Panc1 (cell line): ENCODE results near the gene LRRC49.

Experiments used
- TF ChIP-seq, protein P1 (sequence below), 2 experiments: IDR thresholded peaks; 2 replicates each; pipeline ENCODE4 v1.6.1; 2011 to 2012; ENCODE audit warnings: low read depth in 2 of 2, control low read depth in 1 of 2, low read length in 1 of 2, mild to moderate bottlenecking in 1 of 2, moderate library complexity in 1 of 2; ENCODE audit not compliant: insufficient read depth in 1 of 2
- TF ChIP-seq, protein P2 (sequence below): fragments of 450-650 bp; IDR thresholded peaks from 2 replicates; pipeline ENCODE4 v1.5.1; 2017; ENCODE audit warnings: mild to moderate bottlenecking

DNA sequence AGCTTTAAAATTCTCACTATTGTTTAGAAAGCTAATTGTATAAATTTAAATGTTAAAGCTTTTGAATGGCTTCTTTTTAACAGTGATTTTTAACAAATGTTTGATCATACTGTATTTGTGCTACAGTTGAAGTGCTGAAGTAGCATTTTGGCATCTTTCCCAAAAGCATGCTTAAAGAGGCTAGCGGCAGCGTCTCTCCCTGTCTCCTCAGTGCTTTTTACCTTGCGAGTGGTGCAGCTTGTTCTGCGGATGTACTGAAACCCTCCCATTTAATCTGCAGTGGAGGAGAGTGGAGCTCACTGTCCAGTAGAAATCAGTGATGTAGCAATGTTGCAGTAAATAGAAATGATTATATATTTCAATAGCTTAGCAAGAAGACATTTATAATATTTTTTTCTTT, 43.7 kb downstream of the LRRC49 start:
- TF ChIP-seq, protein P1, sequence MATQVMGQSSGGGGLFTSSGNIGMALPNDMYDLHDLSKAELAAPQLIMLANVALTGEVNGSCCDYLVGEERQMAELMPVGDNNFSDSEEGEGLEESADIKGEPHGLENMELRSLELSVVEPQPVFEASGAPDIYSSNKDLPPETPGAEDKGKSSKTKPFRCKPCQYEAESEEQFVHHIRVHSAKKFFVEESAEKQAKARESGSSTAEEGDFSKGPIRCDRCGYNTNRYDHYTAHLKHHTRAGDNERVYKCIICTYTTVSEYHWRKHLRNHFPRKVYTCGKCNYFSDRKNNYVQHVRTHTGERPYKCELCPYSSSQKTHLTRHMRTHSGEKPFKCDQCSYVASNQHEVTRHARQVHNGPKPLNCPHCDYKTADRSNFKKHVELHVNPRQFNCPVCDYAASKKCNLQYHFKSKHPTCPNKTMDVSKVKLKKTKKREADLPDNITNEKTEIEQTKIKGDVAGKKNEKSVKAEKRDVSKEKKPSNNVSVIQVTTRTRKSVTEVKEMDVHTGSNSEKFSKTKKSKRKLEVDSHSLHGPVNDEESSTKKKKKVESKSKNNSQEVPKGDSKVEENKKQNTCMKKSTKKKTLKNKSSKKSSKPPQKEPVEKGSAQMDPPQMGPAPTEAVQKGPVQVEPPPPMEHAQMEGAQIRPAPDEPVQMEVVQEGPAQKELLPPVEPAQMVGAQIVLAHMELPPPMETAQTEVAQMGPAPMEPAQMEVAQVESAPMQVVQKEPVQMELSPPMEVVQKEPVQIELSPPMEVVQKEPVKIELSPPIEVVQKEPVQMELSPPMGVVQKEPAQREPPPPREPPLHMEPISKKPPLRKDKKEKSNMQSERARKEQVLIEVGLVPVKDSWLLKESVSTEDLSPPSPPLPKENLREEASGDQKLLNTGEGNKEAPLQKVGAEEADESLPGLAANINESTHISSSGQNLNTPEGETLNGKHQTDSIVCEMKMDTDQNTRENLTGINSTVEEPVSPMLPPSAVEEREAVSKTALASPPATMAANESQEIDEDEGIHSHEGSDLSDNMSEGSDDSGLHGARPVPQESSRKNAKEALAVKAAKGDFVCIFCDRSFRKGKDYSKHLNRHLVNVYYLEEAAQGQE (IDR thresholded peaks at IDR 0.05; ENCODE audit: insufficient read depth in 1 of 2, low read depth in 2 of 2, low read length in 1 of 2), result no peak
- TF ChIP-seq, protein P2, sequence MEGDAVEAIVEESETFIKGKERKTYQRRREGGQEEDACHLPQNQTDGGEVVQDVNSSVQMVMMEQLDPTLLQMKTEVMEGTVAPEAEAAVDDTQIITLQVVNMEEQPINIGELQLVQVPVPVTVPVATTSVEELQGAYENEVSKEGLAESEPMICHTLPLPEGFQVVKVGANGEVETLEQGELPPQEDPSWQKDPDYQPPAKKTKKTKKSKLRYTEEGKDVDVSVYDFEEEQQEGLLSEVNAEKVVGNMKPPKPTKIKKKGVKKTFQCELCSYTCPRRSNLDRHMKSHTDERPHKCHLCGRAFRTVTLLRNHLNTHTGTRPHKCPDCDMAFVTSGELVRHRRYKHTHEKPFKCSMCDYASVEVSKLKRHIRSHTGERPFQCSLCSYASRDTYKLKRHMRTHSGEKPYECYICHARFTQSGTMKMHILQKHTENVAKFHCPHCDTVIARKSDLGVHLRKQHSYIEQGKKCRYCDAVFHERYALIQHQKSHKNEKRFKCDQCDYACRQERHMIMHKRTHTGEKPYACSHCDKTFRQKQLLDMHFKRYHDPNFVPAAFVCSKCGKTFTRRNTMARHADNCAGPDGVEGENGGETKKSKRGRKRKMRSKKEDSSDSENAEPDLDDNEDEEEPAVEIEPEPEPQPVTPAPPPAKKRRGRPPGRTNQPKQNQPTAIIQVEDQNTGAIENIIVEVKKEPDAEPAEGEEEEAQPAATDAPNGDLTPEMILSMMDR, result no peak
